Type B pancreatic cell (in vitro differentiated cells): ENCODE measurements around the gene GRAMD4. TPM values are rescaled to one million over a fixed set of nuclear protein-coding genes. Genes with fewer than 3 reads are reported as not detected.

Source experiments
- DNase-seq: peaks from one replicate; pipeline ENCODE4 v3.0.0; 2021; ENCODE audit warnings: mixed read lengths; ENCODE audit not compliant: unreplicated experiment; ENCODE audit errors: extremely low spot score
- H3K27ac Mint-ChIP-seq: 2 replicates; pipeline ENCODE4 v1.8.0; 2021; ENCODE audit warnings: mild to moderate bottlenecking, mixed read lengths
- H3K27me3 Mint-ChIP-seq: 2 replicates; pipeline ENCODE4 v1.8.0; 2021; ENCODE audit warnings: mixed read lengths
- H3K36me3 Mint-ChIP-seq: 2 replicates; pipeline ENCODE4 v1.8.0; 2021; ENCODE audit warnings: mixed read lengths
- H3K4me1 Mint-ChIP-seq: one replicate; pipeline ENCODE4 v1.8.0; 2021; ENCODE audit warnings: mixed read lengths; ENCODE audit not compliant: unreplicated experiment
- H3K4me3 Mint-ChIP-seq: 2 replicates; pipeline ENCODE4 v1.8.0; 2021; ENCODE audit warnings: mild to moderate bottlenecking, mixed read lengths
- H3K9me3 Mint-ChIP-seq: 2 replicates; pipeline ENCODE4 v1.8.0; 2021; ENCODE audit warnings: mixed read lengths
- total RNA-seq: library from RNA; stranded (reverse); gene quantifications from 2 replicates; pipeline ENCODE4 v1.2.1, GENCODE V29; 2021; ENCODE audit warnings: low replicate concordance
- TF ChIP-seq, protein P1 (sequence below): fragments of 200-600 bp; sonication (generic); conservative IDR thresholded peaks from 2 replicates; pipeline ENCODE4 v1.5.0; 2021; ENCODE audit warnings: antibody characterized with exemption, mild to moderate bottlenecking

Gene GRAMD4
- total RNA-seq, 1 donor from 2014 or later, result 56.4 TPM

DNA sequence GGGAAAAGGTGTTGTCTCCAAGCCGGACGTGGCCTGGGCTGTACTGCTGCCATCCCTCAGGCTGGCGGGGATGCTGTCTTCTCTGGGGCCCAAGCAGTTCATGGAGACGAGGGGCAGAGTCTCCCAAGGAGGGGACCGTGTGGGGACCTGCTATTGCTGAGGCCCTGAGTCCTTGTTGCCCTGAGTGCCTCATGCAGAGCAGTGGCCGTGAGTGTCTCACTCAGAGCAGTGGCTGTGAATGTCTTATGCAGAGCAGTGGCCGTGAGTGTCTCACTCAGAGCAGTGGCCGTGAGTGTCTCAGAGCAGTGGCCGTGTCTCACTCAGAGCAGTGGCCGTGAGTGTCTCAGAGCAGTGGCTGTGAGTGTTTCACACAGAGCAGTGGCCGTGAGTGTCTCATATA is 54.7 kb downstream of the GRAMD4 start:
- Mint-ChIP-seq H3K9me3 (no peaks in the 10 kb centered on the region), H3K27ac (no peak overlapping the region), H3K4me1 (peaks cover 1% of the 10 kb centered on the region), H3K36me3 (peaks cover under 1% of the 10 kb centered on the region), H3K4me3 (no peak overlapping the region), H3K27me3 (no peaks in the 10 kb centered on the region)
- DNase-seq, result no peak
- TF ChIP-seq, protein P1, sequence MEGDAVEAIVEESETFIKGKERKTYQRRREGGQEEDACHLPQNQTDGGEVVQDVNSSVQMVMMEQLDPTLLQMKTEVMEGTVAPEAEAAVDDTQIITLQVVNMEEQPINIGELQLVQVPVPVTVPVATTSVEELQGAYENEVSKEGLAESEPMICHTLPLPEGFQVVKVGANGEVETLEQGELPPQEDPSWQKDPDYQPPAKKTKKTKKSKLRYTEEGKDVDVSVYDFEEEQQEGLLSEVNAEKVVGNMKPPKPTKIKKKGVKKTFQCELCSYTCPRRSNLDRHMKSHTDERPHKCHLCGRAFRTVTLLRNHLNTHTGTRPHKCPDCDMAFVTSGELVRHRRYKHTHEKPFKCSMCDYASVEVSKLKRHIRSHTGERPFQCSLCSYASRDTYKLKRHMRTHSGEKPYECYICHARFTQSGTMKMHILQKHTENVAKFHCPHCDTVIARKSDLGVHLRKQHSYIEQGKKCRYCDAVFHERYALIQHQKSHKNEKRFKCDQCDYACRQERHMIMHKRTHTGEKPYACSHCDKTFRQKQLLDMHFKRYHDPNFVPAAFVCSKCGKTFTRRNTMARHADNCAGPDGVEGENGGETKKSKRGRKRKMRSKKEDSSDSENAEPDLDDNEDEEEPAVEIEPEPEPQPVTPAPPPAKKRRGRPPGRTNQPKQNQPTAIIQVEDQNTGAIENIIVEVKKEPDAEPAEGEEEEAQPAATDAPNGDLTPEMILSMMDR, result no peak

DNA sequence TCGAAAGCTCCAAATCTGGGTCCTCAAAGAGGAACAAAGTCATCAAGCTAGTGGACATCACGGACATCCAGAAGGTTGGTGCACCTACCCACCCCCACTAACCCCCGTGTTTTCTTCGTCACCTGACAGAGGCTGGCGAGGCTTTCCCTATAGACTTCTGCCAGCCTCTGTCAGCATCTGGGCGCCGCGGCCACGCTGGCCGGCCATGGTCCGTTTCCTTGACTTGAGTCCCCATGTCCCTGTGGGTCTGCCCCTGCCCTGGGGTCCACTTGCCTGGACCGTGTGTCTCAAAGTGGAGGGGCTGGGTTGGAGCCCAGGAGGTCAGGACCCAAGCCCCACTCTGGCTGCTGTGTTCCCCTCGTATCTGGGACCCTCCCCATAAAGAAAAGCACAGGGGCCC is 55.3 kb downstream of the GRAMD4 start:
- Mint-ChIP-seq H3K4me1 (no peaks in the 10 kb centered on the region), H3K27me3 (no peaks in the 10 kb centered on the region), H3K27ac (no peak overlapping the region), H3K36me3 (no peaks in the 10 kb centered on the region), H3K4me3 (no peak overlapping the region), H3K9me3 (no peaks in the 10 kb centered on the region)
- no peak for DNase-seq
- TF ChIP-seq, protein P1, result no peak

DNA sequence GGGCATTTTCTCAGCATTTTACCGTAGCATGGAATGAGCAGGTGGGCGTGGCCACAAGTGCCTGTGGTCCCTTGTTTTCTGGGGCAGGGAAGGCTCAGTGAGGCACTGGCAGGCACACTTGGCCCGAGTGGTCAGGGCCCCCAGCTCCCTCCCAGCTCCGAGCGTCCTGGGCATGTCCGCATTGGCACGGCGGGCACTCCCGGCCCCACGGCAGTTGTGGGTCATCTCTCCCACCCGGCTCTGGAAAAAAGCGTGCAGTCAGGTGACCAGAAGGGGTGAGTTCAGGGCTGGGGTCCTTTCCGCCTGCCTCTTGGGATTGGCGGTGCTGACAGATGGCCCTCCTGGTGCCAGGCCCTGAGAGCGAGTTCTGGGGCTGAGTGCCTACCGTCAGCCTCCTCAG is 55.8 kb downstream of the GRAMD4 start:
- no peak for DNase-seq
- TF ChIP-seq, protein P1, result no peak
- no peak overlapping the region for H3K27ac Mint-ChIP-seq
- H3K4me3 Mint-ChIP-seq, result no peak overlapping the region
- no peaks in the 10 kb centered on the region for H3K36me3 Mint-ChIP-seq
- no peaks in the 10 kb centered on the region for H3K4me1 Mint-ChIP-seq
- H3K27me3 Mint-ChIP-seq, result no peaks in the 10 kb centered on the region
- no peaks in the 10 kb centered on the region for H3K9me3 Mint-ChIP-seq

DNA sequence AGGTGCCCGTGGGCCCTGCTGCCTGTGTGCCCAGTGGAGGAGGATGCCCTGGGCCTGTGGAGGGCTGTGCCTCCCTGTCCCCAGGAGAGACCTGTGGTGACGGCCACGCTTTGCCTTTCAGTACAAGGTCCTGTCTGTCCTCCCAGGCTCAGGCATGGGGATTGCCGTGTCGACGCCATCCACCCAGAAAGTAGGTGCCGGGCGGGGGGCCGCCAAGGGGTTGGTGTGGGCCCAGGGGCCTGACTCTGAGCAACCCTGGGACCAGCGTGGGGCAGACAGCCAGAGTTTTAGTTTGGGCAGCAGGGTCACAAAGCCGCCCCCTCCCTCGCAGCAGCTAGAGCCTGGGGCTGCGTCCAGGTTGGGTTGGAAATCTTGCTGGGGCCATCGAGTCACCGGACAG is 56.3 kb downstream of the GRAMD4 start:
- H3K27me3 Mint-ChIP-seq, result no peaks in the 10 kb centered on the region
- no peaks in the 10 kb centered on the region for H3K9me3 Mint-ChIP-seq
- DNase-seq, result no peak
- no peak overlapping the region for H3K4me3 Mint-ChIP-seq
- H3K27ac Mint-ChIP-seq, result no peak overlapping the region
- H3K4me1 Mint-ChIP-seq, result no peaks in the 10 kb centered on the region
- no peaks in the 10 kb centered on the region for H3K36me3 Mint-ChIP-seq
- TF ChIP-seq, protein P1, result no peak

DNA sequence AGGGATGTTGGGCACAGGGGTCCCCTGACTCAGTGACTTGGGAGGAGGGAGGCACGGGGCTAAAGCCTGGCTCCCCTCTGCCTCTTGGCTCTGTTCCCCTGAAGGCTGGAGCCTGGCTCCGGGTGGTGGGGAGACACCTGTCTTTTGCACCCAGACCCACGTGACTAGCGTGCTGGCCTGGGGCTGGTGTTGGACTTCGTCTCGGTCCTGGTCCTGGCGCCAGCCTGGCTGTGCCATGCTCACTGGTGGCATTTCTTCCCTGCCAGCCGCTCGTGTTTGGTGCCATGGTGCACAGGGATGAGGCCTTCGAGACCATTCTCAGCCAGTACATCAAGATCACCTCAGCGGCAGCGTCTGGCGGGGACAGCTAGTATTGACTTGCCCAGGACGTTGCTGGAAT is 56.7 kb downstream of the GRAMD4 start:
- H3K4me3 Mint-ChIP-seq, result no peak overlapping the region
- H3K27ac Mint-ChIP-seq, result no peak overlapping the region
- TF ChIP-seq, protein P1, result no peak
- H3K9me3 Mint-ChIP-seq, result no peaks in the 10 kb centered on the region
- no peaks in the 10 kb centered on the region for H3K4me1 Mint-ChIP-seq
- H3K27me3 Mint-ChIP-seq, result no peaks in the 10 kb centered on the region
- no peaks in the 10 kb centered on the region for H3K36me3 Mint-ChIP-seq
- DNase-seq, result no peak
